GM13977 (cell line): ENCODE measurements around the gene MEX3D.
"Not testable (repeated sequence)": the region's sequence is repeated elsewhere in the genome, so short reads cannot be mapped to it uniquely, and the experiment has no call there.

Source experiments
- DNase-seq: peaks from one replicate; pipeline ENCODE4 v3.0.0; 2012; ENCODE audit warnings: low spot score
- in situ Hi-C: fragments of 300-500 bp; cut with MboI; formaldehyde crosslinking; loops from one replicate; pipeline ENCODE4 v1.12.0; 2022; ENCODE audit warnings: low sequenced_read_pairs, low pct_unique_long_range_greater_than_20kb, mixed read lengths, inconsistent platforms; ENCODE audit not compliant: unreplicated experiment
- TF ChIP-seq, protein P1 (sequence below): IDR thresholded peaks from 2 replicates; pipeline ENCODE4 v1.5.1; 2012; ENCODE audit warnings: mild to moderate bottlenecking, control low read depth; ENCODE audit not compliant: insufficient read depth; ENCODE audit errors: extremely low read depth, missing control alignments

The MEX3D gene

DNA sequence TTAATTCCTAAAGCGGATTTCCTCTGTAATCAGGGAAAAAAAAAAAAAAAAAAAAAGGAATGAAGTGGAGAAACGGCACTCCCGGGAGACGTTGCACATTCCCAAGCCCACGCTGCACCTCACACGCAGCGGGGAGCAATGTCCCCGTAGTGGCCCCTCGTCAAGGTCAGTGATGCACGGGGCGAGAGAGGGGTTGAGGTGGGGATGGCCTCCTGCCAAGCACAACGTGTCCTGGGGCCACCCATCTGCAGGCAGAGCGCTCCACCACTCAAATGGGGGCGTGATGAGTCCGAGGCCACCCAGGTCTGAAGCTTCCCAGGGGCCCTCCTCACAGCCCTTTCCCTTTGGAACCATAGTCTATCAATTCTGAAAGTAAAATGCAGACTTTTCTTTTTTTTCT lies 29.1 kb downstream of the MEX3D start:
- no peak for DNase-seq
- in situ Hi-C loops, result no loop called here
- TF ChIP-seq, protein P1, sequence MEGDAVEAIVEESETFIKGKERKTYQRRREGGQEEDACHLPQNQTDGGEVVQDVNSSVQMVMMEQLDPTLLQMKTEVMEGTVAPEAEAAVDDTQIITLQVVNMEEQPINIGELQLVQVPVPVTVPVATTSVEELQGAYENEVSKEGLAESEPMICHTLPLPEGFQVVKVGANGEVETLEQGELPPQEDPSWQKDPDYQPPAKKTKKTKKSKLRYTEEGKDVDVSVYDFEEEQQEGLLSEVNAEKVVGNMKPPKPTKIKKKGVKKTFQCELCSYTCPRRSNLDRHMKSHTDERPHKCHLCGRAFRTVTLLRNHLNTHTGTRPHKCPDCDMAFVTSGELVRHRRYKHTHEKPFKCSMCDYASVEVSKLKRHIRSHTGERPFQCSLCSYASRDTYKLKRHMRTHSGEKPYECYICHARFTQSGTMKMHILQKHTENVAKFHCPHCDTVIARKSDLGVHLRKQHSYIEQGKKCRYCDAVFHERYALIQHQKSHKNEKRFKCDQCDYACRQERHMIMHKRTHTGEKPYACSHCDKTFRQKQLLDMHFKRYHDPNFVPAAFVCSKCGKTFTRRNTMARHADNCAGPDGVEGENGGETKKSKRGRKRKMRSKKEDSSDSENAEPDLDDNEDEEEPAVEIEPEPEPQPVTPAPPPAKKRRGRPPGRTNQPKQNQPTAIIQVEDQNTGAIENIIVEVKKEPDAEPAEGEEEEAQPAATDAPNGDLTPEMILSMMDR, result no peak

- in situ Hi-C loops, DNase-seq: not testable (repeated sequence)
These were observed 32.4 kb downstream of the MEX3D start for GRCh38 chr19:1535699-1536098.

GRCh38 chr19:1534972-1535371 lies 33.2 kb downstream of the MEX3D start:
- TF ChIP-seq, protein P1, result no peak
- in situ Hi-C loops, result no loop called here
- no peak for DNase-seq

DNA sequence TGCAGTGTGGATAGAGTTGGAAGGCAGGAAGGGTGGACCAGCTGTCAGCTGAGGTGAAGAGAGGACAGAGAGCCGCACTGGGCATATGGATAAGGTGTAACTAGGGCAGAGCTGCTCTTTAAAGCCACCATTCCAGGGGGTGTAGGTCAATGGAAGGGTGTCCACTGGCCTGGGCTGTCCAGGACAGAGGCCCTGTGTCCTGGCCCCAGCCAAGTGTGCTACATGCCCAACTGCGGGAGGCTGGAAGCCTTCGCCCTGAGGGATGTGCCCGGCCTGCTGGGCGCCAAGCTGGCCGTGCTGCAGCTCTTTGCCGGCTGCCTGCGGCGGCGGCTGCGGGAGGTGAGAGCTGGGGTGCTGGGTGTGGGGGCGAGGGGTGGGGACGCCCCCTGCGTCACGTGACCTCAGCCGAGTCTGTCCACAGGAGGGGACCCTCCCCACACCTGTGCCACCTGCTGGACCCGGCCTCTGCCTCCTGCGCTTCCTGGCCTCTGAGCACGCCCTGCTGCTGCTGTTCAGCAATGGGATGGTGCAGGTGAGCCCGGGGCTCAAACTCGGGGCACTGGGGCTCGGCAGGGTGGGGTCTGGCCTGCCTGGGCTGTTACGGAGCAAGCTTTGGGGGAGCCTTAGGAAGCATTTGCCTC lies 34.5 kb downstream of the MEX3D start:
- TF ChIP-seq, protein P1, result no peak
- in situ Hi-C loops, result no loop called here
- DNase-seq, result no peak

DNA sequence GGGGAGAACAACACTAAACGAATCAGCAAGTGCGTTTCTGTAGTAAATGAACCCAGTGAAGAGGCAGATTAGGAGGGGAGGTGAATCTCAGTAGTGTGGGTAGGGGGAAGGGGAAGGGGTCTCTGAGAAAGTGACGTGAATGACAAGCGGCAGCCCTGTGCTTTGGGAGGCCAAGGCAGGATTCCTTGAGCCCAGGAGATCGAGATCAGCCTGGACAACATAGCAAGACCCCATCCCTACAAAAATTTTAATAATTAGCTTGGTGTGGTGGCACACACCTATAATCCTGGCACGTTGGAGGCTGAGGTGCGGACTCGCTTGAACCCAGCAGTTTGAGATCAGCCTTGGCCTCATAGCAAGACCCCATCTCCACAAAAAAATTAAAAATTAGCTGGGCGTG lies 36.1 kb downstream of the MEX3D start:
- no peak for DNase-seq
- in situ Hi-C loops, result no loop called here
- TF ChIP-seq, protein P1, result no peak

GRCh38 chr19:1531587-1531986 lies 36.5 kb downstream of the MEX3D start:
- TF ChIP-seq, protein P1, result no peak
- in situ Hi-C loops, result no loop called here
- DNase-seq, result no peak

GRCh38 chr19:1530856-1531255 lies 37.3 kb downstream of the MEX3D start:
- DNase-seq, in situ Hi-C loops: not testable (repeated sequence)

GRCh38 chr19:1529430-1529816 lies 38.7 kb downstream of the MEX3D start:
- DNase-seq, result no peak
- TF ChIP-seq, protein P1, result no peak
- in situ Hi-C loops, result no loop called here
